UCSD-AML1 (cell line): ENCODE measurements around the gene SERPINB3.
"Not testable (repeated sequence)": the region's sequence is repeated elsewhere in the genome, so short reads cannot be mapped to it uniquely, and the experiment has no call there.

Source experiments
- DNase-seq: peaks from one replicate; lab custom pipeline; 2025; ENCODE audit not compliant: unreplicated experiment; lab: John Stamatoyannopoulos, UW

Gene SERPINB3

DNA sequence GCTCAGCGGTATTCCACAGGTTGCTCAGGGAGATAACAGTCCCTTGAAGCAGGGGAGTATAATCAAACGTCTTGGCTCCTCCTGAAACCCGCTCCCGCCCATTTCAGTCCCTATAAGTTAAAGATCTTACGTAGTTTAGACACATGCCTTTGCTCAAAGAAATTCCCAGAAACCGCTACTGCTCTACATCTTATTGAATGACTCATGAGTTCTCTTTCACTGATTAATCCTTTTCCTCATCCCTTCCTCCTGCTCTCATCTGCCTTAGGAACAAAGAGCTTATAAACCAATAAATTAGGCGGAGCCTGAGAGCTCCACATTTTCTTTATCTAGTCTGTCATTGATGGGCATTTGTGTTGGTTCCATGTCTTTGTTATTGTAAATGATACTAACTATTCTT is 13.5 kb downstream of the SERPINB3 start:
- no peak for DNase-seq

- DNase-seq, result no peak
These were observed 14.8 kb downstream of the SERPINB3 start for GRCh38 chr18:63646936-63647335.

- DNase-seq, result not testable (repeated sequence)
These were observed 17.0 kb downstream of the SERPINB3 start for GRCh38 chr18:63644694-63645093.

- DNase-seq, result not testable (repeated sequence)
These were observed 17.6 kb downstream of the SERPINB3 start, which contains the start of gene SERPINB4 for GRCh38 chr18:63644142-63644541. TSS of gene SERPINB4 (minus strand) at chr18:63644256. CDS start at chr18:63643577, 679 bp downstream.

DNA sequence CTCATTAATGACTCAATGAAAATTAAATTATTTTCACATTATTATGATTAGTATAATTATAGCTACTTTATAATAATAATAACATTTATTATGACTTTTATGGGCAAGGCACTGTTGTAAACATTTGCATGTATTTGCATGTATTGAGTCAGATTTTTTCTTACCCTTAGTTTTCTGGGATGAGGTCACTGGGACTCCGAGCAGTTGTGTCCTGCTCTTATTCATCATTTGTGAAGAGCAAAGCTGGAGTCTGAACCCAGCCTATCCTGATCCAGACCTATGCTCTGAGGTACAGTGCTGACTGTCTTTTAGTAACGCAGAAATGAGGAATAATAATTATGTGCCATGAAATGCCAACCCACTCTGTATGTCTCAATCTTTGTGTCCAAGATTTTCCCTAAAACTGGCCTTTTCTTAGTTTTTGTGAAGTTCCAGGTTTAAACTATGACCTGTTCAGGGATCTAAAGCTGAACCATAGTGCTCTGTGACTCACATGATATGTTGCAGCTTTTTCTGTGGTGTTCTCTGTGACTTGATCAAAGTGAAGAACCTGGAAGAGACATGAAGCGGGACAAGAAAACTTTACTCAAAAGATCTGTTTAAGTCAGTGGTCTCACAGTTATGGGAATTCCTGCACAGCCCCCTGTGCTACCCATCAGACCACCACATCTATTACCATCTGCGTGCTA is 18.9 kb downstream of the SERPINB3 start:
- not testable (repeated sequence) for DNase-seq

DNA sequence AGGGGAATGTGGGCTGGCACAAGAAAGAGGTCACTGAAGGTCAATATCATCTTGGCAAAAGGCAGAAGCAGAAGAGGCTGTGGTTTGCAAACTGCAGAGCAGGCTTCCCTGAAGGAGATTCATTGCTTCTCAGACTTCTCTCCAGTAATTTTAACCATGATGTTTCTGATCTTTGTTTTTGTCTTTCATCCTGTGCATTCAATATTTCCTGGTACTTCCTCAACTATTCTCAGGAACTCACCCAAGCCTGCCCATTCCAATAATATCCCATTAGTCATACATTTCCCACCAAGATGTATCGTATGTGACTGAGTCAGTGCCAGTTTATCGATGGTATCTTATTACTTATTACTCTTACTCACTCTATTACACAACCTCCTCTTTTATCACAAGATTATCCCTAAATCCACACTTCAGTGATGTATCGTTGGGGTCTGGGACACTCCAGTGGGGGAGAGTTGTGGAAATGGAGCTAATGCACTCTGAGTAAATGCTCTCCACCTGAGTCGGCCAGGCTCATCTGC is 20.5 kb downstream of the SERPINB3 start:
- not testable (repeated sequence) for DNase-seq

- no peak for DNase-seq
These were observed 24.0 kb downstream of the SERPINB3 start for GRCh38 chr18:63637703-63638102.

GRCh38 chr18:63627819-63628218 is 33.9 kb downstream of the SERPINB3 start:
- no peak for DNase-seq

- DNase-seq, result no peak
These were observed 35.3 kb downstream of the SERPINB3 start for GRCh38 chr18:63626431-63626830.

DNA sequence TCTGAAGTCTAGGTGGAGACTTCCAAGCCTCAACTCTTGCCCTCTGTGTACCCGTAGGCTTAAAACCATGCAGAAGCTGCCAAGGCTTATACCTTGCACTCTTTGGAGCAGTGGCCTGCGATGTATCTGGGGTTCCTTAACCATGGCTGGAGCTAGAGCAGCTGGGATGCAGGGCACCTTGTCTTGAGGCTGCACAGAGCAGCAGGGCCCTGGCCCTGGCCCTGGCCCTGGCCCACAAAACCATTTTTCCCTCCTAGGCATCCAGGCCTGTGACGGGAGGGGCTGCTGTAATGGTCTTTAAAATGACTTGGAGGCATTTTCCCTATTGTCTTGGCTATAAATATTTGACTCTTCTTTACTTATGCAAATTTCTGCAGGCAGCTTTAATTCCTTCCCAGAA is 36.8 kb downstream of the SERPINB3 start:
- DNase-seq, result no peak

- DNase-seq, result no peak
These were observed 42.0 kb downstream of the SERPINB3 start for GRCh38 chr18:63619661-63620060.

DNA sequence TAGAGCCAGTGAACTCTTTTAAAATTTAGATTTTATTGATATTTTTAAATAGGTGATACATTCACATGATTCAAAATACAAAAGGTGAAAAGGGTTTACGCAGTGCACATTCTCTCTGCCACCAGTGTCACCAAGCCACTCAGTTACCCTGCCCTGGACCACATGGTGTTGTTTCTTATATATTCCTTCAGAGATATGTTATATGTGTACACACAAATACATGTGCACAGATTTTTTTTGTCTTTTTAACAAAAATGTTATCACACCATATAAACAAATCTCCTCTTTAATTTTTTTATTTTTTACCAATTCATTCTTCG is 43.8 kb downstream of the SERPINB3 start:
- DNase-seq, result no peak

- DNase-seq, result no peak
These were observed 44.4 kb downstream of the SERPINB3 start for GRCh38 chr18:63617049-63617914.

GRCh38 chr18:63613420-63613819 is 48.3 kb downstream of the SERPINB3 start:
- no peak for DNase-seq

DNA sequence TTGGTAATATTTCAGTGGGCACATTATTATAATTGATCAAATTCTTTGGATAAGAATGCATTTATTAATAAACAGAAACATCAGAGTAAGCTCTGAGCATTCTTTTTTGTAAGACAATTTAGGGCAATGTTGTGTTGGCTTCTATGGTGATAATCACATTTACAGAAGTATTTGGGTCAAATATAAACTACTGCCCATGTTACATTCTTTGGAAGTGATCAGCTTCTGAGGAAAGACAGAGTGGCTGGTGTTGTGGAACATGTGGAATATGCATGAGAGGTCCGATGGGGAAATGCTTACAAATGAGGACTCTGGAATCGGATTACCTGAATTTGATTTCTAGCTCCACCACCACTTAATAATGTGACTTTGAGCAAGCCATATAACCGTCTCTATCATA is 55.2 kb downstream of the SERPINB3 start:
- no peak for DNase-seq
